Keratinocyte (primary cell): ENCODE results near the gene MSRB1. TPM values are rescaled to one million over a fixed set of nuclear protein-coding genes. Genes with fewer than 3 reads are reported as not detected.
A peak's percentile ranks its signal among the peaks of the same experiment; 100 is the strongest.

ENCODE experiments used
- DNase-seq: peaks from one replicate; pipeline ENCODE4 v3.0.0-alpha.2; 2011; ENCODE audit warnings: low read depth, missing footprints, low spot score
- FAIRE-seq: peaks from 2 replicates; lab custom pipeline; 2011; peaks lifted over from hg19 to GRCh38; lab: Jason Lieb, UNC
- H2AFZ ChIP-seq: 2 replicates; pipeline ENCODE4 v1.6.0; 2012; ENCODE audit warnings: low read length, control low read depth, inconsistent platforms; ENCODE audit not compliant: control insufficient read depth
- H3K27ac ChIP-seq: 2 replicates; pipeline ENCODE4 v1.5.1; 2011; ENCODE audit warnings: low read length; ENCODE audit not compliant: control insufficient read depth, insufficient read depth
- H3K27me3 ChIP-seq: 3 replicates; pipeline ENCODE4 v1.6.0; 2011; ENCODE audit warnings: low read length; ENCODE audit not compliant: control insufficient read depth, insufficient read depth; ENCODE audit errors: extremely low read depth
- H3K36me3 ChIP-seq, 2 experiments: 2 replicates in 1 of 2; 3 replicates in 1 of 2; pipeline ENCODE4 v1.5.1; 2011; ENCODE audit warnings: low read length in 2 of 2, mild to moderate bottlenecking in 1 of 2; ENCODE audit not compliant: control insufficient read depth in 2 of 2, insufficient read depth in 2 of 2; ENCODE audit errors: extremely low read depth in 1 of 2
- H3K4me1 ChIP-seq: 3 replicates; pipeline ENCODE4 v1.5.1; 2011; ENCODE audit warnings: low read length; ENCODE audit not compliant: control insufficient read depth, insufficient read depth; ENCODE audit errors: extremely low read depth
- H3K4me2 ChIP-seq: 3 replicates; pipeline ENCODE4 v1.6.0; 2011; ENCODE audit warnings: low read depth, low read length; ENCODE audit not compliant: control insufficient read depth, insufficient read depth; ENCODE audit errors: extremely low read depth
- H3K4me3 ChIP-seq, 3 experiments: fragments of 200-600 bp in 1 of 3; sonication (generic) in 1 of 3; 2 replicates in 2 of 3; 3 replicates in 1 of 3; pipeline ENCODE4 v1.5.1; 2011 to 2016; ENCODE audit warnings: low read length in 3 of 3, mild to moderate bottlenecking in 3 of 3, control low read depth in 2 of 3, inconsistent platforms in 1 of 3, low read depth in 1 of 3, mixed read lengths in 1 of 3, mixed run types in 1 of 3, moderate library complexity in 1 of 3; ENCODE audit not compliant: control insufficient read depth in 2 of 3, insufficient read depth in 2 of 3; ENCODE audit errors: extremely low read depth in 1 of 3
- H3K79me2 ChIP-seq: 2 replicates; pipeline ENCODE4 v1.6.0; 2012; ENCODE audit warnings: low read length; ENCODE audit not compliant: control insufficient read depth, insufficient read depth
- H3K9ac ChIP-seq: 3 replicates; pipeline ENCODE4 v1.6.0; 2011; ENCODE audit warnings: low read length; ENCODE audit not compliant: control insufficient read depth, insufficient read depth; ENCODE audit errors: extremely low read depth
- H3K9me1 ChIP-seq: 3 replicates; pipeline ENCODE4 v1.6.0; 2011; ENCODE audit warnings: low read length; ENCODE audit not compliant: control insufficient read depth, insufficient read depth; ENCODE audit errors: extremely low read depth
- H3K9me3 ChIP-seq: 2 replicates; pipeline ENCODE4 v1.5.1; 2012; ENCODE audit warnings: low read depth, low read length; ENCODE audit not compliant: control insufficient read depth
- H4K20me1 ChIP-seq: 3 replicates; pipeline ENCODE4 v1.6.0; 2011; ENCODE audit warnings: low read length; ENCODE audit not compliant: control insufficient read depth, insufficient read depth; ENCODE audit errors: extremely low read depth
- EZH2 ChIP-seq: IDR thresholded peaks from one replicate; pipeline ENCODE4 v1.6.1; 2012; ENCODE audit warnings: inconsistent platforms, mild to moderate bottlenecking, low read length, moderate library complexity
- dilution Hi-C: fragments of 300-500 bp; cut with MboI; formaldehyde crosslinking; loops from one replicate; pipeline ENCODE4 v1.7.0; 2020; ENCODE audit warnings: low sequenced_read_pairs; ENCODE audit not compliant: extremely low pct_ligation_motif_present
- polyA plus RNA-seq, 5 experiments: library from polyadenylated mRNA; depleted of rRNA in 3 of 5; stranded (reverse) in 3 of 5; stranded (forward) in 1 of 5; unstranded in 1 of 5; fragments of >200 nt; gene quantifications; 1 replicate in 1 of 5; 2 replicates in 3 of 5; 3 replicates in 1 of 5; pipeline versions ENCODE4 v1.2.1 to v1.2.3, GENCODE V29; 2011 to 2012; ENCODE audit warnings: missing spikeins in 2 of 5, low read depth in 1 of 5, low replicate concordance in 1 of 5
- TF ChIP-seq, protein P1 (sequence below), 3 experiments: IDR thresholded peaks in 1 of 3; conservative IDR thresholded peaks in 1 of 3; optimal IDR thresholded peaks in 1 of 3; 2 replicates in 2 of 3; 3 replicates in 1 of 3; pipeline versions ENCODE3 to v1.5.1; 2011; ENCODE audit warnings: low read length in 3 of 3, mild to moderate bottlenecking in 3 of 3, moderate library complexity in 2 of 3, control low read depth in 1 of 3, inconsistent platforms in 1 of 3; ENCODE audit not compliant: insufficient read depth in 2 of 3; ENCODE audit errors: extremely low read depth in 1 of 3

The MSRB1 gene
- polyA plus RNA-seq, 1 donor (not counting 4 experiments of a cell fraction or from before 2014, with no cell fraction given): 25.2 TPM

DNA sequence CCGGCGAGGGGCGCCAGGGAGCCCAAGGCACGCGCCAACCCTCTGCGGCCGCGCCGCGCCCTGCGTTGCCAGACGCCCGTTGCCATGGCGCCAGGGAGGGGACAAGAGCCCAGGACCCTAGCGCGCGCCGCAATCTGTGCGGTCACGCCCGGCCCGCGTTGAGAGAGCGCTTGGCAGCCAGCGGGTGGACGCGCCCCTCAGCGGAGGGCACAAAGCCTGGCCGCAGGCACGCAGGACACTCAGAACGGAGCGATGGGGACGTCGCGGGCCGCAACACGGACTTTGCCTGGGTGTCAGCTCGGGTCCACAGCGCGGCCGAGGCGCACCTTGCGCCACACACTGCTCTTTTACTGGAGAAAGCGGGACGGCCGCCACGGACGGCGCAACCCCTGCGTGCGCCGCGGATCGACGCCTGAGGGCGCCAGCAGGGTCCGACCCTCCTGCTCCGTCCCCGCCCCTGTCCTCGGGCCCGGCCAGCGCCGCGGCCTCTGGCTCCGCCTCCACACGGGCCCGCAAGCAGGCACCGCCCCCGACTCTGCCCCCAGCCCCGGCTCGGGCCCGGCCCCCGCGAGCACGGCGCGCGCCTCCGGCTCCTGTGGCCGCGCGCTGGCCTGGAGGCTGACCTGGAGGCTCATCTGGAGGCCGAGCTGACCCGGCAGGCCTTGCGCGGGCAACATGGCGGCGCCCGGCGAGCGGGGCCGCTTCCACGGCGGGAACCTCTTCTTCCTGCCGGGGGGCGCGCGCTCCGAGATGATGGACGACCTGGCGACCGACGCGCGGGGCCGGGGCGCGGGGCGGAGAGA, 40.7 kb upstream of the MSRB1 start, which contains the start of gene GFER:
GFER (plus strand) TSS at position 650 of the 803 bp plus-strand sequence; CDS start at position 676, 26 bp downstream.
- Histone ChIP-seq H3K4me1 (peaks cover 37% of the 10 kb centered on the region), H3K4me2 (peak within 1 kb of the TSS; percentile 92), H3K79me2 (peaks cover 2% of the 10 kb centered on the region), H3K9me3 (no peaks in the 10 kb centered on the region), H3K36me3 (peaks cover 7 to 14% of the 10 kb centered on the region in 2 experiments), H3K27ac (peak within 1 kb of the TSS; percentile 8), H3K9me1 (peaks cover 2% of the 10 kb centered on the region), H3K4me3 (peak within 1 kb of the TSS; percentile 59 to 90 (median 81)), H2AFZ (peak within 1 kb of the TSS; percentile 56), H4K20me1 (no peaks in the 10 kb centered on the region), H3K9ac (peak within 1 kb of the TSS; percentile 72), H3K27me3 (peaks cover 38% of the 10 kb centered on the region)
- dilution Hi-C loops: no loop called here
- no peak for DNase-seq
- TF ChIP-seq, protein P1, sequence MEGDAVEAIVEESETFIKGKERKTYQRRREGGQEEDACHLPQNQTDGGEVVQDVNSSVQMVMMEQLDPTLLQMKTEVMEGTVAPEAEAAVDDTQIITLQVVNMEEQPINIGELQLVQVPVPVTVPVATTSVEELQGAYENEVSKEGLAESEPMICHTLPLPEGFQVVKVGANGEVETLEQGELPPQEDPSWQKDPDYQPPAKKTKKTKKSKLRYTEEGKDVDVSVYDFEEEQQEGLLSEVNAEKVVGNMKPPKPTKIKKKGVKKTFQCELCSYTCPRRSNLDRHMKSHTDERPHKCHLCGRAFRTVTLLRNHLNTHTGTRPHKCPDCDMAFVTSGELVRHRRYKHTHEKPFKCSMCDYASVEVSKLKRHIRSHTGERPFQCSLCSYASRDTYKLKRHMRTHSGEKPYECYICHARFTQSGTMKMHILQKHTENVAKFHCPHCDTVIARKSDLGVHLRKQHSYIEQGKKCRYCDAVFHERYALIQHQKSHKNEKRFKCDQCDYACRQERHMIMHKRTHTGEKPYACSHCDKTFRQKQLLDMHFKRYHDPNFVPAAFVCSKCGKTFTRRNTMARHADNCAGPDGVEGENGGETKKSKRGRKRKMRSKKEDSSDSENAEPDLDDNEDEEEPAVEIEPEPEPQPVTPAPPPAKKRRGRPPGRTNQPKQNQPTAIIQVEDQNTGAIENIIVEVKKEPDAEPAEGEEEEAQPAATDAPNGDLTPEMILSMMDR (optimal IDR thresholded peaks at IDR 0.05 in 1 of 3, IDR thresholded peaks at IDR 0.05 in 1 of 3, conservative IDR thresholded peaks at IDR 0.05 in 1 of 3; ENCODE audit: extremely low read depth in 1 of 3, insufficient read depth in 2 of 3, low read length in 3 of 3): peak in 2 of 3 experiments; percentile 1 to 66
- no peak for TF ChIP-seq EZH2
- FAIRE-seq: no peak

DNA sequence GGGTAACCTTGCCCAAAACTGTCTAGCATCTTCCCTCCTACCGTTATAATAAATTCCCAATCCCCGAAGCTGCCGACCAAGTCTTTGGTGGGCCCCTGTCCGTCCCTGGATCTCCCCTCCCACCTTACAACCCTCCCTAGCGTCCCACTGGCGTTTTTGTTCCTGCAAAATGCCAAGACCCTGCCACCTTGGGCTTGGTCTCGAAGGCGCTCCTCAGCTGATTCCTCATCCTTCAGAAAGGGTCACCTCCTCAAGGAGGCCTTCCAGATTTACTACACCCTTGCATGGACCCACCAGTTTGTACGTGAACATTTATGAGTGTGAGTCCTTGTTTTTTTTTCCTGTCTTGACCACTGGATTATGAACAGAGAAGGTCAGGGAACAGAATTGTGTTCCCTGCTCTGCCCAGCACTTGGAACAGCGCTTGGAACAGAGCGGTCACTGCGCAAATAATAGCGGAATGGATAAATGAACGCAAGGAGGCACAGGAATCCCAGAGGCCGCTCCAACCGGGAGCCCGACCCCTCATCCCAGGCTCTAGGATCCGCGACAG, 40.1 kb upstream of the MSRB1 start:
- Histone ChIP-seq H4K20me1 (no peaks in the 10 kb centered on the region), H3K9ac (no peak overlapping the region), H3K79me2 (peaks cover 2% of the 10 kb centered on the region), H3K4me1 (peaks cover 38% of the 10 kb centered on the region), H3K36me3 (peaks cover 7 to 21% of the 10 kb centered on the region in 2 experiments), H3K4me3 (no peak overlapping the region), H3K9me3 (no peaks in the 10 kb centered on the region), H3K27me3 (peaks cover 34% of the 10 kb centered on the region), H3K4me2 (peak overlapping the region; percentile 92), H3K9me1 (peaks cover 2% of the 10 kb centered on the region), H3K27ac (no peak overlapping the region), H2AFZ (no peak overlapping the region)
- no peak for FAIRE-seq
- TF ChIP-seq, protein P1 (optimal IDR thresholded peaks at IDR 0.05 in 1 of 3, IDR thresholded peaks at IDR 0.05 in 1 of 3, conservative IDR thresholded peaks at IDR 0.05 in 1 of 3; ENCODE audit: extremely low read depth in 1 of 3, insufficient read depth in 2 of 3, low read length in 3 of 3): no peak
- TF ChIP-seq EZH2: no peak
- dilution Hi-C loops: no loop called here
- no peak for DNase-seq
